ENCODE results near the gene ACTN3.
"Not testable (repeated sequence)": the region's sequence is repeated elsewhere in the genome, so short reads cannot be mapped to it uniquely, and the experiment has no call there.

ACTN3 gene

DNA sequence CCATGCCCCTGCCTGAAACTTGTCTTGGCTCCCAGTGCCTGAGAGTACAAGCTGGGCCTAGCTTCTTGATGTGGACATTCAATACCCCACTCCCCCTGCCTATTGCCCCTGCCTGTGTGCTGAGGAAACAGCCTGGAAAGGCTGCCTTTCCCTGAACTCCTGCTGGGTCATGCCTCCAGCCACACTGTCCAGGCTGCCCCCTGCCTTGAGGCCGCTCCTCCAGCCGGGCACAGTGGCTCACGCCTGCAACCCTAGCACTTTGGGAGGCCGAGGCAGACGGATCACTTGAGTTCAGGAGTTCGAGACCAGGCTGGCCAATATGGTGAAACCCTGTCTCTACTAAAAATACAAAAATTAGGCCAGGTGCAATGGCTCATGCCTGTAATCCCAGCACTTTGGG lies 56.4 kb downstream of the ACTN3 start:
- DNase-seq = no peak

DNA sequence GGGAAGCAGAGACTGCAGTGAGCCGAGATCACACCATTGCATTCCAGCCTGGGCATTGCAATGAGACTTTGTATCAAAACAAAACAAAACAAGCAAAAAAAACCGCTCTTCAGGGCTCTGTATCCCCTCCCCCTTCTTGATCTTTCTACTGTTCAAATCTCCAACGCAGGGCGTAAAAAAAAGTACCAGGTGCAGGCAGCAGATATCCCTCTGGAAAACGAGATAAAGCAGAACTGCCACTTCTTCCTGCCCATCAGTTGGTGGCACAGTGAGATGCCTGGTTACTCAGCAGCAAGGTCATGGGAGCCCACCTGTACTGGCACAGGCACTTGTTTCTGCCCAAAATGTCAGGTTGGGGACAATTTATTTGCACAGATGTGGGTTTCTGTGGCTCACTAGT lies 57.5 kb downstream of the ACTN3 start:
- no peak for DNase-seq

DNA sequence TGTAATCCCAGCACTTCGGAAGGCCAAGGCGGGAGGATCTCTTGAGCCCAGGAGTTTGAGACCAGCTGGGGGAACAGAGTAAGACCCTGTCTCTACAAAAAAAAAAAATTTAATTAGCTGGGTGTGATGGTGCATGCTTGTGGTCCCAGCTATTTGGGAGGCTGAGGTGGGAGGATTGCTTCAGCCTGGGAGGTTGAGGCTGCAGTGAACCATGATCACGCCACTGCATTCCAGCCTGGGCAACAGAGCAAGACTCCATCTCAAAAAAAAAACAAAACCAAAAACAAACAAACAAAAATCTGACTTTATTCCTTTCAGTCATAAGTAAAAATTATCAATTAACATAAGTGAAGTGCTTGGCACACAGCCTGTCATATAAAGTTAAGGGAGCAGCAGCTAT lies 59.9 kb downstream of the ACTN3 start:
- DNase-seq = not testable (repeated sequence)

DNA sequence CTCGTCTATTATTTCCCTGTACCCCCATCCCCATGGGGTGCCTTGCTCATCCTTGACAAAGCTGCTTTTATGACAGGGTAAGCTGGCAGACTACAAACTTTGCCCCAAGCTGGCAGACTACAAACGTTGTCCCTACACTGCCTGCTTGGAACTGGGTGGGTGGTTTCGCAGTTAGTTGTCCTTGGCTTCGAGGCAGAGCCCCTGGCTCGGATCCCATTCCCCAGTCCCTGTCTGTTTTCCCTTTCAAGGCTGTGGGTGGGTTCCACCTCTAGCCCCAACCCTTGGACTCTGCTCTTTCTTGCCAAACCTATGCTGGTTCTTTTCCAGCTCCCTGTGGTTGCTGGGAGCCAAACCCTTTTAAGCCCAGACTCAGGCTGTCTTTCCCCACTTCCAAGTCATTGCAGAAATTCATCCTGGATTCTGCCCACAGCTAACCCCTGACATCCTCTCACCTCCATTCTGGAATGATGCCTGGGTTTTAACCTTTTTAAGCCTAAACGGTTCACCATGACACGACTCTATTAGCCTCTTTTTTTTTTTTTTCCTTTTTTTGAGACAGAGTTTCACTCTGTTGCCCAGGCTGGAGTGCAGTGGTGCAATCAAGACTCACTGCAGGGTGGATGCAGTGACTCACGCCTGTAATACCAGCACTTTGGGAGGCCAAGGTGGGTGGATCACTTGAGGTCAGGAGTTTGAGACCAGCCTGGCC lies 60.6 kb downstream of the ACTN3 start:
- DNase-seq = no peak

DNA sequence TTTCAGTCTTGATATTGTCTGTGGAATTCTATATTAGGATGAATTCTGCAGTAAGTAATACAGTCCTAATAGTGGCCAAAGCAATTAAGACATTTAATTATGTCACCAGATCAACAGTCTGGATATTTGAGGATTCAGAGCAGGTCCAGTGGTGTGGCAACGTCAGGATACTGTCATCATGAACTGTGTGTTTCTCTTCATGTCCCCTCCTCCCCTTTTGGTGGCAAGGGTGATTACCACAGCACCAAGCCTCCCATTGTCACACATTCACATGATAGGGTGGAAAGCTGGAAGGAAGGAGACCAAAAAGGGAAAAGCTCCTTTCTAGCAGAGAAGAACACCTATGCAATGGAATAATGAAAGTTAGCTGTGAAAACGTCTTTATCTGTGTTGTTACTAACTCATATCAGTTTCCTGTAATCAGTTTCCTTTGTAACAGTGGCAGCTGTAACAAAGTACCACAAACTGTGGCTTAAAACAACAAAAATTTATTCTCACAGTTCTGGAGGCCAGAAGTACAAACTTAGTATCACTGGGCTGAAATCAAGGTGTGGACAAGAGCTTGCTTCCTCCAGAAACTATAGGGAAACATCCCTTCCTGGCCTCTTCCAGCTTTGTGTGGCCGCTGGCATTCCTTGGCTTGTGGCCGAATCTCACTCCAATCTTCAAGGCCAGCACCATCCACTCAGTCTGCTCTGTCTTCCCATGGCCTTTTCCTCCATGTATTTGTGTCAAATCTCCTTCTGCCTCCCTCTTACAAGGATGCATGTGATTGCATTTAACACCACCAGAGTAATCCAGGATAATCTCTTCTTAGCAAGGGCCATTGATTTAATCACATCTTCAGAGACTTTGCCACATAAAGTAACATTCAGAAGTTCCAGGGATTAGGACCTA lies 63.3 kb downstream of the ACTN3 start:
- no peak for DNase-seq

DNA sequence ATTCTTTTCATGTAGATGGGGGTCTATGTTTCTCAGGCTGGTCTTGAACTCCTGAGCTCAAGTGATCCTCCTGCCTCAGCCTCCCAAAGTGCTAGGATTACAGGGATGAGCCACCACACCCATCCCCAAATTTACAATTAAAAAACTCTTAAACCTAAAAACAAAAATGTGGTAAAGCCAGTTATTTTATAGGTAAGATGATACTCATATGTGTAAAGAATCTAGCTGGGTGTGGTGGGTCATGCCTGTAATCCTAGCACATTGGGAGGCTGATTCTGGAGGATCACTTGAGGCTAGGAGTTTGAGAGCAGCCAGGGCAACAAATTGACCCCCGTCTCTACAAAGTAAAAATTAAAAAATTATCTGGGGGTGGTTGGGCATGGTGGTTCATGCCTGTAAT lies 65.8 kb downstream of the ACTN3 start:
- no peak for DNase-seq
